ENCODE data around the gene RHOBTB3. TPM values are rescaled to one million over a fixed set of nuclear protein-coding genes. Genes with fewer than 3 reads are reported as not detected.

RHOBTB3 gene
- total RNA-seq, 1 experiment from 2014 or later, result 84.3 TPM

DNA sequence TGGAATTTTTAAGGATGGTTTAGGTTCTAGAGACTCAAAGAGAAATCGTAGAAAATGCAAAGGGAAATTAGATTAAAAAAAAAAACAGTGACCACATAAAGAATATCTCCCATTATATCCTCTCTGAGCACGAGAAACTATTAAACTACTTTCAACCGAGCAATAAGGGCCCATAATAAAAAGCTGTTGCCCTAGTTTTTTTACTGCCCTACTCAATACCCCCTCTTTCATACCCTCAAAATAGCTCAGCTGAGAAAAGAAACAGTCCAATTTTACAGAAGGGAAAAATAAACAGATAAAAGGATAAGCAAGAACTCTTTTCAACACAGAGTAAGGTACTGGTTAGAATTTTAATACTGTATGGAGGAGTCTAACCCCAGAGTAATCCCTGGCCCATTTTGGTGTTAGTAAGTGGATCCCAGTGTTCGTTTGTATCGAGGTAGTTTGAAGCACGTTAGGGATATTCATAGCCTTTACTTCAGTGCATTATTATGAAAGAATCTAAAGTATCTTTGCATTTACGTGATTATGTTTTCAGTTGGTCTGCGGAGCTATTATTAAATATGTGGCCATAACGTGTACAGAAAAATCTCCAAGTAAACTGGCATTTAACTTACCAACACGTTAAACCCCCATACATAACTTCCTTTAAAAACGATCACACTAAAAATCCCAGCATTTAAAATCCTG, 980 bp upstream of the RHOBTB3 start:
- RAD21 ChIA-PET (ENCODE audit: low non-redundant PET in 1 of 2, low total read pairs in 2 of 2, uncharacterized antibody in 2 of 2, unreplicated experiment in 2 of 2), result interaction anchor here in 1 of 2 experiments (1.1 to 1.2 kb wide), 2 partner anchors 18 to 83 kb away, joined by 3 read pairs; partner anchors contain the start of gene RFESD

DNA sequence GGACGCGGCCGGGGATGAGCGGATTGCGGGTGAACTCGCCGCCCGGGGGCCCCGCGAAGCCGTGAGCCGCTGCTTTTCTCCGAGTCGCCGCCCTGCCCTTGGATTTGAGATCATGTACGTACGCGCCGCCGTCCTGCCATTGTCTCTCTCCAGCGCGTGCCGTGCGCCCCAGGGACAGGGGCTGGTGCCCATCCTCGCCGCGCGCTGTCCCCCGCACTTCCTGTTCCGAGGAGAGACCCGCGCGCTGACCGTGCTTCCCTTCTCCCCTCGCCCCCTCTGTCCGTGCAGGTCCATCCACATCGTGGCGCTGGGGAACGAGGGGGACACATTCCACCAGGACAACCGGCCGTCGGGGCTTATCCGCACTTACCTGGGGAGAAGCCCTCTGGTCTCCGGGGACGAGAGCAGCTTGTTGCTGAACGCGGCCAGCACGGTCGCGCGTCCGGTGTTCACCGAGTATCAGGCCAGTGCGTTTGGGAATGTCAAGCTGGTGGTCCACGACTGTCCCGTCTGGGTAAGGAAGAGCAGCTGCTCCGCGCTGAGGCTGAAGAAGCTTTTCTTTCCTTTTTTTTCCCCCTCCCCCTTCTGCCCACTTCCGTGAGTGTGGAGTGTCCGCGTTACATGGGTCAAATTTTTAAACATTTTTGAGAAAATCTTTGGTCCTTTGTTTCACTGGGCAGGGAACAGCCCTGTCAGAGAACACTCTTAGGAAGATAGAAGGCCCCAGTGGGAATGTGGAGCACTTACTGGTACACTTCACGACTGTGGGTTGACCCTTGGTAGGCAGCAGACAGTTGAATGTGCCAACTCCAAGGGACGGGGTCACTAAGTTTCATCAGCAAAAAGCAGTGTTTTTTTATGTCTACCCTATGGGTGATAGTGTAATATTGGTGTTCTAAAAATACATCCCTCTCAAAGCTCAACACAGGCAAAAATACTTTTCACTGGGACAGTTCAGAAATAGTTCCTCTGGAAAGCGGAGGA, 727 bp downstream of the RHOBTB3 start:
- no peaks in the 10 kb centered on the region for H3K9me3 ChIP-seq (ENCODE audit: control insufficient read depth in 1 of 2, insufficient read depth in 1 of 2, low read depth in 1 of 2, low read length in 2 of 2)
- RAD21 ChIA-PET (ENCODE audit: low non-redundant PET in 1 of 2, low total read pairs in 2 of 2, uncharacterized antibody in 2 of 2, unreplicated experiment in 2 of 2), result interaction anchor here in 1 of 2 experiments (1.2 kb wide), 1 partner anchor 20 kb away, joined by 3 read pairs; no protein-coding TSS in a partner anchor
- TSS peak; percentile 39 for BruUV-seq (replicated peaks)
- ATAC-seq (peak; percentile 44), DNase-seq (ENCODE audit: low read depth, low spot score) (no peak)
- peak overlapping the region; percentile 73 for H3K9ac ChIP-seq (ENCODE audit: low read length)
- peak; percentile 11 for TF ChIP-seq POLR2A (IDR thresholded peaks at IDR 0.05; ENCODE audit: borderline replicate concordance, extremely low read depth, insufficient read depth, insufficient read length)
- peak; percentile 35; the same call in 1 of the 2 replicates for TF ChIP-seq ZFX (IDR thresholded peaks at IDR 0.05)
- peak; percentile 29; the same call in 1 of the 2 replicates for TF ChIP-seq CBX3 (IDR thresholded peaks at IDR 0.05; ENCODE audit: low read depth)
- TF ChIP-seq JUND (IDR thresholded peaks at IDR 0.05), result no peak
- intact Hi-C loops (cut with micrococcal nuclease), result loop anchor here (2.0 to 10.0 kb wide), 3 partner anchors 17 to 1073 kb away; partner anchors contain the start of genes ERAP1 and GLRX
- POLR2A ChIA-PET, result interaction anchor here (1.1 to 1.2 kb wide), 3 partner anchors 22 to 92 kb away, joined by 3 read pairs; partner anchors contain the start of gene RFESD
- CTCF ChIA-PET, result interaction anchor here (1.0 kb wide), 1 partner anchor 68 kb away, joined by 4 read pairs; no protein-coding TSS in a partner anchor
- H3K9me2 ChIP-seq (ENCODE audit: insufficient read depth), result no peaks in the 10 kb centered on the region
- H3K27me3 ChIP-seq (ENCODE audit: insufficient read depth, low read length), result no peaks in the 10 kb centered on the region
- H3K4me2 ChIP-seq (ENCODE audit: low read length), result peak overlapping the region; percentile 93
- H3K36me3 ChIP-seq (ENCODE audit: control insufficient read depth in 1 of 2, insufficient read depth in 2 of 2, low read length in 2 of 2), result no peaks in the 10 kb centered on the region; a peak in 2 of 4 replicates
- peak overlapping the region; percentile 80 to 84 for H3K4me3 ChIP-seq (replicated peaks in 1 of 2; ENCODE audit: low read depth in 1 of 2, low read length in 2 of 2)
- peaks cover 42% of the 10 kb centered on the region for H3K79me2 ChIP-seq (ENCODE audit: insufficient read depth, low read length)
- H4K20me1 ChIP-seq (ENCODE audit: insufficient read depth), result no peaks in the 10 kb centered on the region
- no peak overlapping the region for H2AFZ ChIP-seq (ENCODE audit: low read depth, low read length, poor library complexity, severe bottlenecking)
- peak overlapping the region; percentile 85 for H3K27ac ChIP-seq (ENCODE audit: low read depth, low read length)
- peaks cover 41 to 48% of the 10 kb centered on the region in 2 experiments for H3K4me1 ChIP-seq (ENCODE audit: control insufficient read depth in 1 of 2, insufficient read depth in 2 of 2, low read length in 2 of 2)

More for the DNA sequence above, 980 bp upstream of the RHOBTB3 start:
- Histone ChIP-seq H2AFZ (ENCODE audit: low read depth, low read length, poor library complexity, severe bottlenecking) (peak overlapping the region; percentile 40), H3K9me2 (ENCODE audit: insufficient read depth) (no peaks in the 10 kb centered on the region), H3K27me3 (ENCODE audit: insufficient read depth, low read length) (no peaks in the 10 kb centered on the region), H3K79me2 (ENCODE audit: insufficient read depth, low read length) (peaks cover 33% of the 10 kb centered on the region), H4K20me1 (ENCODE audit: insufficient read depth) (no peaks in the 10 kb centered on the region), H3K4me1 (ENCODE audit: control insufficient read depth in 1 of 2, insufficient read depth in 2 of 2, low read length in 2 of 2) (peaks cover 44 to 54% of the 10 kb centered on the region in 2 experiments), H3K9ac (ENCODE audit: low read length) (peak overlapping the region; percentile 73), H3K27ac (ENCODE audit: low read depth, low read length) (peak overlapping the region; percentile 85), H3K4me3 (replicated peaks in 1 of 2; ENCODE audit: low read depth in 1 of 2, low read length in 2 of 2) (peak overlapping the region; percentile 80 to 84), H3K36me3 (ENCODE audit: control insufficient read depth in 1 of 2, insufficient read depth in 2 of 2, low read length in 2 of 2) (no peaks in the 10 kb centered on the region; a peak in 2 of 4 replicates), H3K9me3 (ENCODE audit: control insufficient read depth in 1 of 2, insufficient read depth in 1 of 2, low read depth in 1 of 2, low read length in 2 of 2) (no peaks in the 10 kb centered on the region), H3K4me2 (ENCODE audit: low read length) (peak overlapping the region; percentile 93)
- intact Hi-C loops (cut with micrococcal nuclease), result loop anchor here (2.0 to 10.0 kb wide), 3 partner anchors 15 to 1075 kb away; partner anchors contain the start of genes ERAP1 and GLRX
- ChIA-PET CTCF (interaction anchor here (1.0 kb wide), 1 partner anchor 66 kb away, joined by 4 read pairs; no protein-coding TSS in a partner anchor), POLR2A (interaction anchor here (1.1 kb wide), 1 partner anchor 94 kb away, joined by 3 read pairs; no protein-coding TSS in a partner anchor)
- TF ChIP-seq JUND (IDR thresholded peaks at IDR 0.05) (no peak), ATF3 (IDR thresholded peaks at IDR 0.05) (no peak), POLR2AphosphoS5 (IDR thresholded peaks at IDR 0.05; ENCODE audit: low read depth, low read length) (no peak)
- DNase-seq (ENCODE audit: low read depth, low spot score) (no peak), ATAC-seq (no peak)
- no TSS peak for BruUV-seq (replicated peaks)
